Measurements from ENCODE around the gene TEPSIN. TPM values are rescaled to one million over a fixed set of nuclear protein-coding genes. Genes with fewer than 3 reads are reported as not detected.

Gene TEPSIN
- total RNA-seq, 4 donors from 2014 or later, result 19.5 to 31.6 (median 23.5) TPM

DNA sequence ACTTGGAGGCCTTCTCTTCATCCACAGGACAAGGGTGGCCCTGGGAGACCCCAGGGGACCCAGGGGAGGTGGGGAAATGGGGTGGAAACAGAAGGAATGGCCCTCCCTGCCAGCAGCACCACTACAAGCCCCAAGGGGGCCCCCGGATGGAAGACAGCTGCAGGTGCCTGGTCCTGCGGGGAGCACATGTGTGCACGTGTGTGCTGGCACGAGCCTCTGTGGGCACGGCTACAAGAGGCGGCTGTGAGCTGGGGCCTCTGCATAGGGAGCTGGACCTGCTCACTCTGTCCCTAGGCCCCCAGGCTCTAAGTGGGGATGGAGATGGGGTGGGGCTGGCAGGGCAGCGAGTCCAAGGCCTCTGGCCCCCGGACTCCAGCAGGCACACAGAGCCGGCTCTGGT lies 59.6 kb downstream of the TEPSIN start:
- intact Hi-C loops (cut with DNase I), result no loop called here
- Histone ChIP-seq H3K4me3 (no peak overlapping the region), H3K36me3 (no peaks in the 10 kb centered on the region), H3K27me3 (peaks cover 0 to 42% (median 0%) of the 10 kb centered on the region in 4 donors), H3K9me3 (peaks cover 0 to 4% (median 0%) of the 10 kb centered on the region in 4 donors), H3K27ac (replicated peaks in 1 of 4) (no peak overlapping the region), H3K4me1 (no peaks in the 10 kb centered on the region)
- TF ChIP-seq, protein P1, sequence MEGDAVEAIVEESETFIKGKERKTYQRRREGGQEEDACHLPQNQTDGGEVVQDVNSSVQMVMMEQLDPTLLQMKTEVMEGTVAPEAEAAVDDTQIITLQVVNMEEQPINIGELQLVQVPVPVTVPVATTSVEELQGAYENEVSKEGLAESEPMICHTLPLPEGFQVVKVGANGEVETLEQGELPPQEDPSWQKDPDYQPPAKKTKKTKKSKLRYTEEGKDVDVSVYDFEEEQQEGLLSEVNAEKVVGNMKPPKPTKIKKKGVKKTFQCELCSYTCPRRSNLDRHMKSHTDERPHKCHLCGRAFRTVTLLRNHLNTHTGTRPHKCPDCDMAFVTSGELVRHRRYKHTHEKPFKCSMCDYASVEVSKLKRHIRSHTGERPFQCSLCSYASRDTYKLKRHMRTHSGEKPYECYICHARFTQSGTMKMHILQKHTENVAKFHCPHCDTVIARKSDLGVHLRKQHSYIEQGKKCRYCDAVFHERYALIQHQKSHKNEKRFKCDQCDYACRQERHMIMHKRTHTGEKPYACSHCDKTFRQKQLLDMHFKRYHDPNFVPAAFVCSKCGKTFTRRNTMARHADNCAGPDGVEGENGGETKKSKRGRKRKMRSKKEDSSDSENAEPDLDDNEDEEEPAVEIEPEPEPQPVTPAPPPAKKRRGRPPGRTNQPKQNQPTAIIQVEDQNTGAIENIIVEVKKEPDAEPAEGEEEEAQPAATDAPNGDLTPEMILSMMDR (IDR thresholded peaks at IDR 0.05), result no peak
- TF ChIP-seq EP300 (IDR thresholded peaks at IDR 0.05), result no peak
- no peak for DNase-seq (ENCODE audit: extremely low spot score)
- 63% methylated on average over 9 of the region's 9 CpGs for WGBS

Other genes starting within 250 kb of the TEPSIN start
- 10 to 100 TPM; 17.6 to 29.2 (median 25.8) TPM for gene CHMP6, start 247.2 kb downstream of the TEPSIN start, total RNA-seq
- 10 to 100 TPM; 31.1 to 54.5 (median 36.7) TPM for gene BAIAP2, start 203.9 kb downstream of the TEPSIN start, total RNA-seq
- gene PVALEF, start 73.5 kb downstream of the TEPSIN start, total RNA-seq, result not detected
- gene AATK, start 72.8 kb downstream of the TEPSIN start, total RNA-seq, result 10 to 100 TPM; 13.7 to 24.6 (median 16.0) TPM
- gene CEP131, start 16.1 kb downstream of the TEPSIN start, total RNA-seq, result 10 to 100 TPM in 1 of 4 donors, 1 to 10 TPM in 3; 4.5 to 10.6 (median 8.9) TPM
- 10 to 100 TPM; 34.6 to 54.8 (median 40.4) TPM for gene NDUFAF8, start 263 bp upstream of the TEPSIN start, total RNA-seq
- gene SLC38A10, start 56.3 kb upstream of the TEPSIN start, total RNA-seq, result 100 to 1,000 TPM in 2 of 4 donors, 10 to 100 TPM in 2; 78.0 to 103 (median 93.4) TPM
- 10 to 100 TPM; 15.9 to 38.1 (median 21.1) TPM for gene BAHCC1, start 156.4 kb upstream of the TEPSIN start, total RNA-seq

Data from esophagus muscularis mucosa (tissue), 4 donors.